H1 (cell line): ENCODE data around the gene DFFA. TPM values are rescaled to one million over a fixed set of nuclear protein-coding genes. Genes with fewer than 3 reads are reported as not detected.

Experiments used
- CTCF ChIA-PET: fragments of 300-600 bp; sonication (Branson Sonifier 250); formaldehyde crosslinking; loops from one replicate; lab custom pipeline; 2021; ENCODE audit not compliant: partially characterized antibody; lab: Charles Lee
- POLR2A ChIA-PET: fragments of 300-600 bp; sonication (Branson Sonifier 250); formaldehyde crosslinking; loops from one replicate; lab custom pipeline; 2021; ENCODE audit warnings: inconsistent platforms; ENCODE audit not compliant: partially characterized antibody; lab: Charles Lee
- DNase-seq, 2 experiments: peaks; one replicate each; pipeline versions ENCODE4 v3.0.0 to v3.0.0-alpha.2; 2010 to 2022; ENCODE audit warnings: low spot score in 2 of 2, low read depth in 1 of 2, mixed read lengths in 1 of 2
- FAIRE-seq: peaks from 2 replicates; lab custom pipeline; 2011; peaks lifted over from hg19 to GRCh38; lab: Jason Lieb, UNC
- H2AFZ ChIP-seq: 2 replicates; pipeline ENCODE4 v1.8.1; 2012; ENCODE audit warnings: low read length, inconsistent platforms
- H2AK5ac ChIP-seq: 2 replicates; pipeline ENCODE4 v1.6.1; 2013; ENCODE audit warnings: low read depth, low read length
- H2BK120ac ChIP-seq: replicated peaks from 2 replicates; pipeline ENCODE3; 2013; ENCODE audit warnings: low read depth, low read length, inconsistent platforms
- H2BK12ac ChIP-seq: 2 replicates; pipeline ENCODE4 v1.6.1; 2013; ENCODE audit warnings: low read depth, low read length
- H2BK15ac ChIP-seq: 2 replicates; pipeline ENCODE4 v1.6.1; 2013; ENCODE audit warnings: low read length
- H2BK20ac ChIP-seq: 2 replicates; pipeline ENCODE4 v1.6.1; 2013; ENCODE audit warnings: low read length
- H2BK5ac ChIP-seq: 2 replicates; pipeline ENCODE4 v1.6.1; 2013; ENCODE audit warnings: low read depth, low read length
- H3K14ac ChIP-seq: 2 replicates; pipeline ENCODE4 v1.6.1; 2013; ENCODE audit warnings: inconsistent platforms; ENCODE audit not compliant: insufficient read length
- H3K18ac ChIP-seq: 2 replicates; pipeline ENCODE4 v1.6.1; 2013; ENCODE audit warnings: low read length; ENCODE audit errors: extremely low read depth
- H3K23ac ChIP-seq: 2 replicates; pipeline ENCODE4 v1.6.1; 2013; ENCODE audit warnings: inconsistent platforms; ENCODE audit not compliant: insufficient read length
- H3K23me2 ChIP-seq: 2 replicates; pipeline ENCODE4 v1.6.1; 2013; ENCODE audit warnings: low read depth, low read length
- H3K27ac ChIP-seq: 2 replicates; pipeline ENCODE4 v1.6.1; 2011; ENCODE audit warnings: low read depth, low read length, inconsistent platforms
- H3K27me3 ChIP-seq, 4 experiments: replicated peaks in 1 of 4; 1 replicate in 1 of 4; 2 replicates in 3 of 4; pipeline versions ENCODE4 v1.6.1 to v1.8.1; 2011 to 2013; ENCODE audit warnings: low read length in 3 of 4, mild to moderate bottlenecking in 3 of 4, inconsistent platforms in 2 of 4, mixed read lengths in 2 of 4, moderate library complexity in 1 of 4; ENCODE audit not compliant: control insufficient read depth in 3 of 4, insufficient read depth in 3 of 4; ENCODE audit errors: extremely low read depth in 1 of 4
- H3K36me3 ChIP-seq, 4 experiments: 2 replicates each; pipeline versions ENCODE4 v1.6.1 to v1.8.1; 2011 to 2013; ENCODE audit warnings: mild to moderate bottlenecking in 4 of 4, low read length in 3 of 4, moderate library complexity in 2 of 4, control low read depth in 1 of 4, inconsistent platforms in 1 of 4; ENCODE audit not compliant: insufficient read depth in 4 of 4, control insufficient read depth in 2 of 4
- H3K4ac ChIP-seq: replicated peaks from 2 replicates; pipeline ENCODE3; 2013; ENCODE audit warnings: low read length, low read depth, mixed read lengths, inconsistent platforms; ENCODE audit not compliant: insufficient read length
- H3K4me1 ChIP-seq, 4 experiments: replicated peaks in 1 of 4; 1 replicate in 1 of 4; 2 replicates in 3 of 4; pipeline versions ENCODE4 v1.6.1 to v1.8.1; 2011 to 2013; ENCODE audit warnings: low read length in 3 of 4, inconsistent platforms in 2 of 4, mixed read lengths in 1 of 4; ENCODE audit not compliant: insufficient read depth in 4 of 4, control insufficient read depth in 3 of 4
- H3K4me2 ChIP-seq, 2 experiments: 2 replicates each; pipeline versions ENCODE4 v1.6.1 to v1.8.1; 2011 to 2013; ENCODE audit warnings: low read depth in 2 of 2, low read length in 2 of 2, control low read depth in 1 of 2, inconsistent platforms in 1 of 2, mild to moderate bottlenecking in 1 of 2; ENCODE audit not compliant: insufficient read depth in 1 of 2
- H3K4me3 ChIP-seq, 4 experiments: fragments of 200-600, 300-600 bp in 1 of 4; sonication (generic), shearing (Covaris generic), sonication (Bioruptor Twin) in 1 of 4; 2 replicates each; pipeline versions ENCODE4 v1.5.1 to v1.8.1; 2011 to 2016; ENCODE audit warnings: low read length in 4 of 4, low read depth in 3 of 4, control low read depth in 2 of 4, inconsistent platforms in 2 of 4, mild to moderate bottlenecking in 2 of 4, mixed read lengths in 1 of 4, moderate library complexity in 1 of 4; ENCODE audit not compliant: insufficient read depth in 2 of 4; ENCODE audit errors: extremely low read depth in 1 of 4
- H3K56ac ChIP-seq: replicated peaks from 2 replicates; pipeline ENCODE3; 2013; ENCODE audit warnings: low read depth, mild to moderate bottlenecking, mixed read lengths, low read length, inconsistent platforms; ENCODE audit not compliant: insufficient read length
- H3K79me1 ChIP-seq: 2 replicates; pipeline ENCODE4 v1.6.1; 2013; ENCODE audit warnings: low read depth, low read length, control low read depth
- H3K79me2 ChIP-seq, 2 experiments: 2 replicates each; pipeline versions ENCODE4 v1.6.1 to v1.8.1; 2012 to 2013; ENCODE audit warnings: low read length in 2 of 2, mild to moderate bottlenecking in 2 of 2, inconsistent platforms in 1 of 2; ENCODE audit not compliant: insufficient read depth in 2 of 2, control insufficient read depth in 1 of 2
- H3K9ac ChIP-seq, 4 experiments: replicated peaks in 1 of 4; 1 replicate in 1 of 4; 2 replicates in 3 of 4; pipeline versions ENCODE4 v1.6.1 to v1.8.1; 2011 to 2013; ENCODE audit warnings: low read depth in 3 of 4, low read length in 3 of 4, control low read depth in 2 of 4, mild to moderate bottlenecking in 2 of 4, moderate library complexity in 2 of 4, inconsistent platforms in 1 of 4; ENCODE audit errors: extremely low read depth in 1 of 4
- H3K9me3 ChIP-seq, 2 experiments: 2 replicates each; pipeline versions ENCODE4 v1.6.1 to v1.8.1; 2012 to 2013; ENCODE audit warnings: mild to moderate bottlenecking in 2 of 2, moderate library complexity in 2 of 2, control low read depth in 1 of 2, inconsistent platforms in 1 of 2, low read depth in 1 of 2, low read length in 1 of 2, mixed read lengths in 1 of 2; ENCODE audit not compliant: insufficient read depth in 2 of 2
- H4K20me1 ChIP-seq, 2 experiments: replicated peaks in 1 of 2; 2 replicates each; pipeline versions ENCODE3 to v1.8.1; 2011 to 2013; ENCODE audit warnings: inconsistent platforms in 2 of 2, low read length in 2 of 2, mild to moderate bottlenecking in 1 of 2; ENCODE audit not compliant: insufficient read depth in 2 of 2, control insufficient read depth in 1 of 2
- H4K5ac ChIP-seq: 2 replicates; pipeline ENCODE4 v1.6.1; 2013; ENCODE audit warnings: low read length, low read depth, mixed read lengths, inconsistent platforms; ENCODE audit not compliant: insufficient read length
- H4K8ac ChIP-seq: 2 replicates; pipeline ENCODE4 v1.8.0; 2013; ENCODE audit warnings: mild to moderate bottlenecking, moderate library complexity, low read length, inconsistent platforms; ENCODE audit not compliant: insufficient read depth; ENCODE audit errors: extremely low read depth
- H4K91ac ChIP-seq: replicated peaks from 2 replicates; pipeline ENCODE3; 2013; ENCODE audit warnings: low read length, mixed read lengths, inconsistent platforms; ENCODE audit not compliant: insufficient read length
- BRCA1 ChIP-seq: IDR thresholded peaks from 2 replicates; pipeline ENCODE4 v1.6.1; 2012; ENCODE audit warnings: low read depth, low read length, improper control_type of control experiment
- EGR1 ChIP-seq: IDR thresholded peaks from 2 replicates; pipeline ENCODE4 v1.6.1; 2011; ENCODE audit warnings: low read depth, low read length, borderline replicate concordance
- NANOG ChIP-seq: IDR thresholded peaks from 2 replicates; pipeline ENCODE4 v1.6.1; 2011; ENCODE audit warnings: low read length, low read depth, mild to moderate bottlenecking, inconsistent platforms; ENCODE audit not compliant: insufficient read depth, poor library complexity, severe bottlenecking
- RFX5 ChIP-seq: IDR thresholded peaks from 2 replicates; pipeline ENCODE4 v1.6.1; 2011; ENCODE audit warnings: low read depth, low read length, improper control_type of control experiment, borderline replicate concordance
- USF2 ChIP-seq: IDR thresholded peaks from 2 replicates; pipeline ENCODE4 v1.6.1; 2011; ENCODE audit warnings: low read length, improper control_type of control experiment
- YY1 ChIP-seq: IDR thresholded peaks from 2 replicates; pipeline ENCODE4 v1.6.1; 2011; ENCODE audit warnings: low read depth, mild to moderate bottlenecking, low read length
- WGBS, 2 experiments: shearing (Covaris generic) in 1 of 2; methylation state at CpG; one replicate each; pipeline versions ENCODE4 v1.1.6 to v1.1.7; 2013 to 2015; ENCODE audit warnings: low lambda C conversion rate in 2 of 2, mixed read lengths in 2 of 2, inconsistent platforms in 1 of 2, low coverage in 1 of 2, missing lambda C conversion rate in 1 of 2; ENCODE audit not compliant: insufficient replicate concordance in 2 of 2, insufficient coverage in 1 of 2, insufficient read length in 1 of 2; ENCODE audit errors: extremely low coverage in 1 of 2, missing lambda C conversion rate in 1 of 2; 5-methylcytosine and 5-hydroxymethylcytosine counted together
- polyA plus RNA-seq, 7 experiments: library from polyadenylated mRNA; depleted of rRNA in 3 of 7; stranded (reverse) in 5 of 7; unstranded in 2 of 7; fragments of >200 nt in 5 of 7; fragments of 200-250 nt in 2 of 7; gene quantifications; 1 replicate in 5 of 7; 2 replicates in 1 of 7; 4 replicates in 1 of 7; pipeline versions ENCODE4 v1.2.1 to v1.2.3, GENCODE V29; 2011 to 2013; ENCODE audit warnings: missing spikeins in 2 of 7, mixed read lengths in 2 of 7
- total RNA-seq: library from RNA; stranded (reverse); fragmentation: NEBNext Ultra II Directional; extraction: Animal tissue kit (Norgen Biotek cat#: 25700); gene quantifications from 2 replicates; pipeline ENCODE4 v1.2.1, GENCODE V29; 2021

DFFA gene
- total and polyA plus RNA-seq, 2 of the 8 experiments (the other 6 are each of a cell fraction or from before 2014, with no cell fraction given), result 34.3 to 79.9 TPM

- Histone ChIP-seq H2BK120ac (no peak overlapping the region), H3K27ac (no peak overlapping the region), H3K4me1 (no peaks in the 10 kb centered on the region; a peak in 2 of 7 replicates), H3K79me2 (peaks cover 0 to 14% of the 10 kb centered on the region in 2 experiments; a peak in 2 of 4 replicates), H2BK12ac (no peak overlapping the region), H3K18ac (no peak overlapping the region), H2BK5ac (no peak overlapping the region), H3K14ac (no peak overlapping the region), H3K9ac (no peak overlapping the region), H3K36me3 (peaks cover 24 to 62% (median 51%) of the 10 kb centered on the region in 4 experiments), H2AK5ac (no peak overlapping the region), H3K4ac (no peak overlapping the region), H4K91ac (no peak overlapping the region), H2BK15ac (no peak overlapping the region), H3K79me1 (no peaks in the 10 kb centered on the region; the same call in 1 of the 2 replicates), H3K9me3 (no peaks in the 10 kb centered on the region), H3K56ac (no peak overlapping the region), H3K4me3 (no peak overlapping the region), H4K5ac (no peak overlapping the region), H2AFZ (no peak overlapping the region), H2BK20ac (no peak overlapping the region), H3K23ac (no peak overlapping the region), H4K20me1 (peaks cover 2 to 10% of the 10 kb centered on the region in 2 experiments), H3K4me2 (no peak overlapping the region), H3K27me3 (no peaks in the 10 kb centered on the region), H3K23me2 (peaks cover 6% of the 10 kb centered on the region; the same call in 1 of the 2 replicates), H4K8ac (no peak overlapping the region)
- ChIA-PET CTCF (interaction anchor here (0.7 to 2.5 kb wide), 4 partner anchors 11 to 257 kb away, joined by 3 to 10 read pairs (median 3); partner anchors contain the start of gene KIF1B), POLR2A (interaction anchor here (2.8 kb wide), 1 partner anchor 9 kb away, joined by 13 read pairs; no protein-coding TSS in a partner anchor)
- FAIRE-seq (no peak), DNase-seq (no peak)
- WGBS, 2 experiments, result 91% methylated on average over 2 of the region's 2 CpGs; no CpG with 5 or more reads in 1 of the 2 experiments
- TF ChIP-seq YY1 (no peak), NANOG (no peak), RFX5 (no peak), USF2 (no peak), EGR1 (no peak), BRCA1 (no peak)
These were observed 5.3 kb downstream of the DFFA start for GRCh38 chr1:10467078-10467477.
